Peyer's patch (tissue), 4 donors: Measurements from ENCODE around the gene PDK2. TPM values are rescaled to one million over a fixed set of nuclear protein-coding genes. Genes with fewer than 3 reads are reported as not detected.

Experiments
- DNase-seq, 3 donors: peaks; one replicate each; pipeline ENCODE4 v3.0.0-alpha.2; 2017 to 2019
- H3K27ac ChIP-seq, 4 donors: fragments of 200-600 bp; sonication (generic); one replicate each; pipeline ENCODE4 v1.5.1; 2016 to 2019
- H3K27me3 ChIP-seq, 2 donors: fragments of 200-600 bp; sonication (generic); one replicate each; pipeline ENCODE4 v1.5.1; 2019
- H3K36me3 ChIP-seq, 3 donors: fragments of 200-600 bp; sonication (generic); one replicate each; pipeline ENCODE4 v1.5.1; 2016 to 2019
- H3K4me1 ChIP-seq, 4 donors: fragments of 200-600 bp; sonication (generic); one replicate each; pipeline ENCODE4 v1.5.1; 2016 to 2019
- H3K4me3 ChIP-seq, 4 donors: fragments of 200-600 bp; sonication (generic); 1 replicate in 3 of 4; 2 replicates in 1 of 4; pipeline ENCODE4 v1.5.1; 2016 to 2019; ENCODE audit warnings: mild to moderate bottlenecking in 1 of 4
- H3K9me3 ChIP-seq, 4 donors: fragments of 200-600 bp; sonication (generic); one replicate each; pipeline ENCODE4 v1.5.1; 2016 to 2019; ENCODE audit warnings: mild to moderate bottlenecking in 1 of 4
- POLR2A ChIP-seq, 2 donors: fragments of 450-650 bp; IDR thresholded peaks; one replicate each; pipeline ENCODE4 v1.5.1; 2017; ENCODE audit warnings: antibody characterized with exemption in 2 of 2, mild to moderate bottlenecking in 2 of 2, moderate library complexity in 2 of 2
- total RNA-seq, 4 donors: library from RNA; depleted of rRNA; stranded (reverse); fragments of >200 nt; gene quantifications; one replicate each; pipeline ENCODE4 v1.1.0, GENCODE V29; 2016
- TF ChIP-seq, protein P1 (sequence below), 6 experiments: fragments of 450-650 bp in 4 of 6; fragments of 200-600 bp in 2 of 6; sonication (generic) in 1 of 6; IDR thresholded peaks; one replicate each; pipeline ENCODE4 v1.5.1; 2017 to 2019; ENCODE audit warnings: antibody characterized with exemption in 6 of 6, mild to moderate bottlenecking in 3 of 6, moderate library complexity in 1 of 6

PDK2 gene
- total RNA-seq, 4 donors from 2014 or later: 23.1 to 283 (median 164) TPM

DNA sequence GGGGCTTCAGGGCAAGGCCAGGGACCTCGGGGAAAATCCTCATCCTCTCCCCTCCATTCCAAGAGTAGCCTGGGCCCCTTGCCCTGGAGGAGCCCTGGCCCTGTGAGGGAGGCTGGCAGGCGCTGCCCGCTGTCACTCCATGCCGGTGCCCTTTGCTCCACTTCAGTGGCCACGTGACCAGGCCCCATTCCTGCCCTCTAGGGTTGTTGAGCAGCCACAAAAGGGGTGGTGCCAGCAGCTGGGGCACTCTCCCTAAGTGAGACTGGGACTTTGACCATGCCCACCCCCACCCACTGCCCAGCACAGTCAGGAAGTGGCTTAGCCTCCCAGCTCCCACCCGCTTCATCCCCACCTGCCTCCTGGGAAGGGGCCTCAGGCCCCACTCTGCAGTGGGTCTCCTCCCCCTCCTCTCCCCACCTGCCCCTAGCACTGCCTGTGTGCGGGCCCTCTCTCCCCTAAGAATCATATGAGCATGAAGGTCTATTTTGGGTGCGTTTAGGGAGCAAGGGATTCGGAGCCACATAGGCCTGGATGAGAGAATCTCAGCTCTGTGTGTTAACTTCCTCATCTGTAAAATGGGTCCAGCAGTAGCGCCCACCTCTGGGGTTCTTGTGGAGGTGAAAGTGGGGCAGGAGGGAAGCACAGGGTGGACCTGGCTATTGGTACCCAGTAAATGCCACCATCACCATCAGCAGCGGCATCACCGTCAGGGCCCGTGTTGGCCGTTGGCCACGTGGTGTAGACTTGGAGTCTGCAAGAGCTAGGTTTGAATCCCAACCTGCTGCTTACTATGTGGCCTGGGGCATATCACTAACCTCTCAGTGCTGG is 7.2 kb downstream of the PDK2 start:
- peak in 2 of 3 donors; percentile 94 to 96 for DNase-seq
- Histone ChIP-seq H3K27ac (peak overlapping the region in 3 of 4 donors; percentile 80 to 98 (median 84)), H3K4me3 (peak overlapping the region in 2 of 4 donors; percentile 15 to 49), H3K36me3 (peaks cover 0 to 58% (median 0%) of the 10 kb centered on the region in 3 donors), H3K27me3 (no peaks in the 10 kb centered on the region), H3K4me1 (peaks cover 0 to 50% (median 4%) of the 10 kb centered on the region in 4 donors), H3K9me3 (no peaks in the 10 kb centered on the region)
- TF ChIP-seq, protein P1, sequence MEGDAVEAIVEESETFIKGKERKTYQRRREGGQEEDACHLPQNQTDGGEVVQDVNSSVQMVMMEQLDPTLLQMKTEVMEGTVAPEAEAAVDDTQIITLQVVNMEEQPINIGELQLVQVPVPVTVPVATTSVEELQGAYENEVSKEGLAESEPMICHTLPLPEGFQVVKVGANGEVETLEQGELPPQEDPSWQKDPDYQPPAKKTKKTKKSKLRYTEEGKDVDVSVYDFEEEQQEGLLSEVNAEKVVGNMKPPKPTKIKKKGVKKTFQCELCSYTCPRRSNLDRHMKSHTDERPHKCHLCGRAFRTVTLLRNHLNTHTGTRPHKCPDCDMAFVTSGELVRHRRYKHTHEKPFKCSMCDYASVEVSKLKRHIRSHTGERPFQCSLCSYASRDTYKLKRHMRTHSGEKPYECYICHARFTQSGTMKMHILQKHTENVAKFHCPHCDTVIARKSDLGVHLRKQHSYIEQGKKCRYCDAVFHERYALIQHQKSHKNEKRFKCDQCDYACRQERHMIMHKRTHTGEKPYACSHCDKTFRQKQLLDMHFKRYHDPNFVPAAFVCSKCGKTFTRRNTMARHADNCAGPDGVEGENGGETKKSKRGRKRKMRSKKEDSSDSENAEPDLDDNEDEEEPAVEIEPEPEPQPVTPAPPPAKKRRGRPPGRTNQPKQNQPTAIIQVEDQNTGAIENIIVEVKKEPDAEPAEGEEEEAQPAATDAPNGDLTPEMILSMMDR (IDR thresholded peaks at IDR 0.05): no peak
- peak; percentile 27 to 69 for TF ChIP-seq POLR2A (IDR thresholded peaks at IDR 0.05)

DNA sequence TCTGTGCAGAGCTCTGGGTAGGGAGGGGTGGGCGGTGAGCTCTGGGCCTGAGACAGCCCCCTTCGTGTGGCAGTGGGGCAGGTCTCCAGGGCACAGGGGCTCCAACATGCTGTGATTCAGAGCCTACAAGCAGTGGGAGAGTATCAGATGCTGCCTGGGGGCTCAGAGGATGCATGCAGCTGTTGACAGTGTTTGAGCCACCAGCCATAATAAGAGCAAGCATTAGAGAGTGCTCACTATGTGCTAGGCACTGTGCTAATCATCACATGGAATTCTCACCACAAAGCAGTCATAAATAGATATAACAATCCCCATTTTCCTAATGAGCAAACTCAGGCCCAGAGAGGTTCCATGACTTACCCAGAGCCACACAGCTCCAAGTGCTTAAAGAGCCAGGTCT is 8.1 kb downstream of the PDK2 start:
- TF ChIP-seq POLR2A (IDR thresholded peaks at IDR 0.05): no peak
- TF ChIP-seq, protein P1 (IDR thresholded peaks at IDR 0.05): no peak
- no peaks in the 10 kb centered on the region for H3K9me3 ChIP-seq
- peaks cover 0 to 44% (median 4%) of the 10 kb centered on the region in 4 donors for H3K4me1 ChIP-seq
- no peaks in the 10 kb centered on the region for H3K27me3 ChIP-seq
- H3K36me3 ChIP-seq: peaks cover 0 to 58% (median 0%) of the 10 kb centered on the region in 3 donors
- H3K4me3 ChIP-seq: no peak overlapping the region
- peak overlapping the region in 1 of 4 donors; percentile 98 for H3K27ac ChIP-seq
- DNase-seq: no peak

DNA sequence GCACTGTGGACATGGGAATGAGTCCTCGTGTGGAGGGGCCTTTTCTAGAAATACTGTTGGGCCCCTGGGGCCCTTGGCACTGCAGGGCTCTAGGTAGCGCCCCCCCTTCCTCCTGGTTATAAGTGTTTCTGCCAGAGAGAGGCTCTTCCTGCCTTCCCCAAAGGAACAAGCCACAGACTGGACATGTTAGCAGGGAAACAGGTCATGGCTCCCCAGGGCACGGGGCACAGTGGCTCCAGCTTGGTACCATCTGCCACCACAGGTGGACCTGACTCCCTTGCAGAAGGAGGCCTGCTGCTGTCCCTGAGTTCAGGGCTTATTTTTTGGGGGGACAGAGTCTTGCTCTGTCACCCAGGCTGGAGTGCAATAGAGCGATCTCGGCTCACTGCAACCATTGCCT is 8.8 kb downstream of the PDK2 start:
- no peak overlapping the region for H3K27ac ChIP-seq
- peaks cover 0 to 37% (median 4%) of the 10 kb centered on the region in 4 donors for H3K4me1 ChIP-seq
- no peak for DNase-seq

DNA sequence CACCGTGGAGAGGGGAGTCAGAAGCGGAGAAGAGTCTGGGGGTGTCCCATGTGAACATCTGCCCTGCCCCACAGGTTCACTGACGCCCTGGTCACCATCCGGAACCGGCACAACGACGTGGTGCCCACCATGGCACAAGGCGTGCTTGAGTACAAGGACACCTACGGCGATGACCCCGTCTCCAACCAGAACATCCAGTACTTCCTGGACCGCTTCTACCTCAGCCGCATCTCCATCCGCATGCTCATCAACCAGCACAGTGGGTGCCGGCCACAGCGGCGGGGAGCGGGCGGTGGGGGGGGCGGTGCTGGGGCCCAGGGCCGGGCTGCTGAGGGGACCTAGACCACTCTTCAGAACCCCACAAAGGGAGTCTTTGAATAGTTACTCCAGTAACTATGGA is 10.7 kb downstream of the PDK2 start:
- Histone ChIP-seq H3K9me3 (no peaks in the 10 kb centered on the region), H3K4me1 (peaks cover 0 to 18% (median 4%) of the 10 kb centered on the region in 4 donors), H3K4me3 (no peak overlapping the region), H3K27me3 (no peaks in the 10 kb centered on the region), H3K27ac (no peak overlapping the region), H3K36me3 (peaks cover 0 to 70% (median 0%) of the 10 kb centered on the region in 3 donors)
- TF ChIP-seq, protein P1 (IDR thresholded peaks at IDR 0.05): no peak
- TF ChIP-seq POLR2A (IDR thresholded peaks at IDR 0.05): no peak
- DNase-seq: no peak

More for the DNA sequence above, 8.8 kb downstream of the PDK2 start:
- H3K36me3 ChIP-seq: peaks cover 0 to 58% (median 0%) of the 10 kb centered on the region in 3 donors
- H3K9me3 ChIP-seq: no peaks in the 10 kb centered on the region
- no peak overlapping the region for H3K4me3 ChIP-seq
- TF ChIP-seq POLR2A (IDR thresholded peaks at IDR 0.05): no peak
- TF ChIP-seq, protein P1 (IDR thresholded peaks at IDR 0.05): no peak
- H3K27me3 ChIP-seq: no peaks in the 10 kb centered on the region

DNA sequence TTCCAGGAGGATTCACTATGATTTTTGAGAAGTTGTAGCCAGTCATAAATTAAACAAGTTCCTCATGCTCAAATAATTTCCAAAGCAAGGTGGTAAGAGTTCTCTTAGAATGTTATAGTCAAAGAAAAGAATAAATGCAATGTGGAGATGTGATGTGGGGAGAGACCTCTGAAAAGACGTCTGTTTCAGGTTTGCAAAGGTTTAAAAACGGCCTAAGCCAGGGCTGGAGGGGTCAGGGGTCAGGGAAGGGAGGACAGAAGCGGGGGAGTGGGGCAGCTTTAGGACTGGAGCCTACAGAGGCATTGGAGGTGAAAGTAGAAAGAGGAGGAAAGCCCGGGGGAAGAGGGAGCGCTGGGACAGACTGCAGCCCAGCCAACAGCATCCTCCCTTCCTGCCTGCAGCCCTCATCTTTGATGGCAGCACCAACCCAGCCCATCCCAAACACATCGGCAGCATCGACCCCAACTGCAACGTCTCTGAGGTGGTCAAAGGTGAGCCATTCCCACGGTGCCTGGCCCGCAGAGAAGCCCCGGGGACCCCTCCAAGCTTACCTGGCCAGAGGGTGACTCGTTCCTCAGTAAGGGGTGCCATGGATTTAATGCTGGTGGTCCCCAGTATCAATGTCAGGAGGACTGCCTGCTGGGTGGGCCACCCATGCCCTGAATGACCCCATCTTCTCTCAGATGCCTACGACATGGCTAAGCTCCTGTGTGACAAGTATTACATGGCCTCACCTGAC is 11.4 kb downstream of the PDK2 start:
- no peak for DNase-seq
- no peak overlapping the region for H3K4me3 ChIP-seq
- TF ChIP-seq POLR2A (IDR thresholded peaks at IDR 0.05): no peak
- TF ChIP-seq, protein P1 (IDR thresholded peaks at IDR 0.05): no peak
- H3K4me1 ChIP-seq: peaks cover 0 to 20% (median 4%) of the 10 kb centered on the region in 4 donors
- no peaks in the 10 kb centered on the region for H3K9me3 ChIP-seq
- H3K27ac ChIP-seq: no peak overlapping the region
- peaks cover 0 to 75% (median 0%) of the 10 kb centered on the region in 3 donors for H3K36me3 ChIP-seq
- no peaks in the 10 kb centered on the region for H3K27me3 ChIP-seq
